B cell (primary cell): ENCODE data around the gene TPCN1. TPM values are rescaled to one million over a fixed set of nuclear protein-coding genes. Genes with fewer than 3 reads are reported as not detected.

Source experiments
- ATAC-seq: fragments of 200-7000 bp; cut with Tn5 transposase; one replicate; pipeline ENCODE4 v1.10.0; 2021; ENCODE audit warnings: low read depth, mild to moderate bottlenecking, moderate number of reproducible peaks, moderate library complexity
- CTCF ChIA-PET: fragments of 350-600 bp; sonication (Branson Sonifier 250); formaldehyde crosslinking; loops from one replicate; lab custom pipeline; 2021; ENCODE audit warnings: antibody characterized with exemption, inconsistent platforms; lab: Charles Lee
- POLR2A ChIA-PET: fragments of 350-600 bp; sonication (Branson Sonifier 250); formaldehyde crosslinking; loops from one replicate; lab custom pipeline; 2021; ENCODE audit warnings: antibody characterized with exemption; lab: Charles Lee
- DNase-seq: peaks from one replicate; pipeline ENCODE4 v3.0.0; 2013
- H2AFZ ChIP-seq: 2 replicates; pipeline ENCODE4 v1.6.1; 2012; ENCODE audit warnings: mild to moderate bottlenecking, low read depth, low read length; ENCODE audit not compliant: insufficient read depth, poor library complexity, severe bottlenecking
- H3K27ac ChIP-seq, 2 donors: 1 replicate in 1 of 2; 2 replicates in 1 of 2; pipeline ENCODE4 v1.5.1; 2012 to 2013; ENCODE audit warnings: low read length in 2 of 2, mild to moderate bottlenecking in 2 of 2, moderate library complexity in 1 of 2
- H3K27me3 ChIP-seq, 4 experiments: fragments of 200-600 bp in 1 of 4; sonication (generic) in 1 of 4; replicated peaks in 1 of 4; 1 replicate in 2 of 4; 2 replicates in 2 of 4; pipeline versions ENCODE4 v1.6.1 to v1.7.0; 2013 to 2016; ENCODE audit warnings: low read length in 3 of 4, mild to moderate bottlenecking in 2 of 4, mixed read lengths in 1 of 4, moderate library complexity in 1 of 4; ENCODE audit not compliant: insufficient read depth in 4 of 4, control insufficient read depth in 3 of 4; ENCODE audit errors: control extremely low read depth in 1 of 4
- H3K36me3 ChIP-seq, 2 experiments: replicated peaks in 1 of 2; 1 replicate in 1 of 2; 2 replicates in 1 of 2; pipeline versions ENCODE4 v1.6.1 to v1.7.1; 2013; ENCODE audit warnings: low read length in 1 of 2; ENCODE audit not compliant: insufficient read depth in 2 of 2, control insufficient read depth in 1 of 2; ENCODE audit errors: control extremely low read depth in 1 of 2, extremely low read depth in 1 of 2
- H3K4me1 ChIP-seq, 2 donors: fragments of 200-600 bp in 1 of 2; sonication (generic) in 1 of 2; 1 replicate in 1 of 2; 2 replicates in 1 of 2; pipeline versions ENCODE4 v1.5.1 to v1.6.1; 2013 to 2017; ENCODE audit warnings: low read length in 2 of 2; ENCODE audit not compliant: control insufficient read depth in 2 of 2, insufficient read depth in 2 of 2
- H3K4me2 ChIP-seq: replicated peaks from 2 replicates; pipeline ENCODE3; 2012; ENCODE audit warnings: mild to moderate bottlenecking, low read depth, low read length; ENCODE audit not compliant: poor library complexity, severe bottlenecking
- H3K4me3 ChIP-seq, 5 experiments: fragments of 200-600 bp in 1 of 5; sonication (generic) in 1 of 5; 1 replicate in 3 of 5; 2 replicates in 2 of 5; pipeline versions ENCODE4 v1.5.1 to v1.7.0; 2011 to 2016; ENCODE audit warnings: low read length in 4 of 5, mild to moderate bottlenecking in 4 of 5, low read depth in 2 of 5, control low read depth in 1 of 5, moderate library complexity in 1 of 5; ENCODE audit not compliant: insufficient read depth in 1 of 5; ENCODE audit errors: control extremely low read depth in 1 of 5, extremely low read depth in 1 of 5
- H3K79me2 ChIP-seq: fragments of 200-600 bp; sonication (generic); one replicate; pipeline ENCODE4 v1.6.0; 2016; ENCODE audit warnings: low read length; ENCODE audit not compliant: control insufficient read depth, insufficient read depth
- H3K9ac ChIP-seq: fragments of 200-600 bp; sonication (generic); 2 replicates; pipeline ENCODE4 v1.6.1; 2017; ENCODE audit warnings: mild to moderate bottlenecking, low read length, moderate library complexity
- H3K9me3 ChIP-seq, 3 donors: one replicate each; pipeline versions ENCODE4 v1.6.1 to v1.7.1; 2013; ENCODE audit warnings: low read length in 2 of 3; ENCODE audit not compliant: control insufficient read depth in 2 of 3, insufficient read depth in 1 of 3; ENCODE audit errors: control extremely low read depth in 1 of 3
- H4K20me1 ChIP-seq: 2 replicates; pipeline ENCODE4 v1.6.0; 2012; ENCODE audit warnings: mild to moderate bottlenecking, low read length; ENCODE audit not compliant: insufficient read depth, control insufficient read depth, poor library complexity, severe bottlenecking
- H3K27ac Mint-ChIP-seq: one replicate; pipeline ENCODE4 v1.8.0; 2021; ENCODE audit warnings: mixed read lengths
- H3K27me3 Mint-ChIP-seq: one replicate; pipeline ENCODE4 v1.8.0; 2021; ENCODE audit warnings: mixed read lengths
- H3K4me1 Mint-ChIP-seq: one replicate; pipeline ENCODE4 v1.8.0; 2021; ENCODE audit warnings: mixed read lengths
- H3K4me3 Mint-ChIP-seq: one replicate; pipeline ENCODE4 v1.8.0; 2021; ENCODE audit warnings: mixed read lengths
- H3K9me3 Mint-ChIP-seq: one replicate; pipeline ENCODE4 v1.8.0; 2022; ENCODE audit warnings: mixed read lengths; ENCODE audit not compliant: insufficient read depth
- EZH2 ChIP-seq: IDR thresholded peaks from 2 replicates; pipeline ENCODE4 v1.6.1; 2012; ENCODE audit warnings: borderline replicate concordance, low read depth, mild to moderate bottlenecking, moderate library complexity, low read length; ENCODE audit not compliant: insufficient read depth, poor library complexity, severe bottlenecking
- WGBS: methylation state at CpG from one replicate; pipeline ENCODE4 v1.1.5; 2013; ENCODE audit warnings: missing lambda C conversion rate; ENCODE audit not compliant: insufficient coverage; 5-methylcytosine and 5-hydroxymethylcytosine counted together
- intact Hi-C: fragments of 100-400 bp; cut with micrococcal nuclease; formaldehyde crosslinking; loops from one replicate; pipeline ENCODE4 v1.10.0; 2022
- polyA plus RNA-seq: library from polyadenylated mRNA; depleted of rRNA; stranded (reverse); fragments of >200 nt; gene quantifications from 2 replicates; pipeline ENCODE4 v1.2.3, GENCODE V29; 2012
- total RNA-seq, 2 donors: library from RNA; stranded (reverse); fragments of 120-200 nt in 1 of 2; gene quantifications; 1 replicate in 1 of 2; 2 replicates in 1 of 2; pipeline versions ENCODE4 v1.2.3 to v1.2.4, GENCODE V29; 2013 to 2022
- TF ChIP-seq, protein P1 (sequence below): fragments of 200-600 bp; IDR thresholded peaks from one replicate; pipeline ENCODE4 v1.8.0; 2022; ENCODE audit warnings: antibody characterized with exemption, mild to moderate bottlenecking

Gene TPCN1
- total and polyA plus RNA-seq, 2 donors (not counting 1 experiment from before 2014, with no cell fraction given) = 80.8 to 258 TPM

DNA sequence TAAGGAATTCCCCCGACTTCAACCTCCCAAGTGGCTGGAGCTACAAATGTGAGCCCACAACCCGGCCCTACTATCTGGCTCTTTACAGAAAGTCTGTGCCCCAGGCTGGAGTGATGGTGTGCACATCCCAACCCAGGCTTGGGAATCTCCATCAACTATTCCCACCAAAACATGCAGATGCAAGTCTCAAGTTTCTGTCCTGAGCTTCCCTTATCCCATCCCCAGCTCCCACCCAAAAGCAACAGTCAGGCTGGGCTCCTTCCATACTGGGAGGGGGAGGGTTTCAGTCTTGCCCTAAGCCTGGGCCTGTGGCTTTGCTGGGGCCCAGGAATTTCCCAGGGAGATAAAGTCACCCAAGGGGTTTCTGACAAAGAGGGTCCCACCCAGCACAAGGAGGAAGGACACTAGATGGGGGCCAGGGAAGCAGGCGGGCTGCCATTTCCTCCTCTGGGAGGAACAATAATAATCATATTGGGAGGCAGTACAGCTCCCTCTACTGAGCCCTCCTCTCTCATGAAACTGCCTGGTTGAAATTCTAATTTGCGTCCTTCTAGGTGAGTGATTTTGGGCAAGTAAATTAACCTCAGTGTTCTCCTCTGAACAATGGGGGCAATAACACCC is 105.6 kb downstream of the TPCN1 start:
- no peak for ATAC-seq
- intact Hi-C loops = no loop called here
- H3K4me1 Mint-ChIP-seq = peaks cover 13% of the 10 kb centered on the region
- peaks cover 2% of the 10 kb centered on the region for H3K9me3 Mint-ChIP-seq
- Histone ChIP-seq H3K4me3 (no peak overlapping the region), H3K9me3 (no peaks in the 10 kb centered on the region), H3K27me3 (no peaks in the 10 kb centered on the region), H3K9ac (no peak overlapping the region), H4K20me1 (no peaks in the 10 kb centered on the region), H3K79me2 (peaks cover 27% of the 10 kb centered on the region), H2AFZ (no peak overlapping the region), H3K4me2 (no peak overlapping the region), H3K27ac (no peak overlapping the region), H3K36me3 (peaks cover 14 to 16% of the 10 kb centered on the region in 2 experiments), H3K4me1 (peaks cover 2% of the 10 kb centered on the region in 2 donors)
- TF ChIP-seq, protein P1, sequence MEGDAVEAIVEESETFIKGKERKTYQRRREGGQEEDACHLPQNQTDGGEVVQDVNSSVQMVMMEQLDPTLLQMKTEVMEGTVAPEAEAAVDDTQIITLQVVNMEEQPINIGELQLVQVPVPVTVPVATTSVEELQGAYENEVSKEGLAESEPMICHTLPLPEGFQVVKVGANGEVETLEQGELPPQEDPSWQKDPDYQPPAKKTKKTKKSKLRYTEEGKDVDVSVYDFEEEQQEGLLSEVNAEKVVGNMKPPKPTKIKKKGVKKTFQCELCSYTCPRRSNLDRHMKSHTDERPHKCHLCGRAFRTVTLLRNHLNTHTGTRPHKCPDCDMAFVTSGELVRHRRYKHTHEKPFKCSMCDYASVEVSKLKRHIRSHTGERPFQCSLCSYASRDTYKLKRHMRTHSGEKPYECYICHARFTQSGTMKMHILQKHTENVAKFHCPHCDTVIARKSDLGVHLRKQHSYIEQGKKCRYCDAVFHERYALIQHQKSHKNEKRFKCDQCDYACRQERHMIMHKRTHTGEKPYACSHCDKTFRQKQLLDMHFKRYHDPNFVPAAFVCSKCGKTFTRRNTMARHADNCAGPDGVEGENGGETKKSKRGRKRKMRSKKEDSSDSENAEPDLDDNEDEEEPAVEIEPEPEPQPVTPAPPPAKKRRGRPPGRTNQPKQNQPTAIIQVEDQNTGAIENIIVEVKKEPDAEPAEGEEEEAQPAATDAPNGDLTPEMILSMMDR = no peak
- TF ChIP-seq EZH2 = no peak
- H3K27ac Mint-ChIP-seq = no peak overlapping the region
- no peaks in the 10 kb centered on the region for H3K27me3 Mint-ChIP-seq
- no peak overlapping the region for H3K4me3 Mint-ChIP-seq
- ChIA-PET CTCF (no interaction called here), POLR2A (no interaction called here)
- DNase-seq = no peak
- WGBS = 89% methylated on average over 2 of the region's 4 CpGs

DNA sequence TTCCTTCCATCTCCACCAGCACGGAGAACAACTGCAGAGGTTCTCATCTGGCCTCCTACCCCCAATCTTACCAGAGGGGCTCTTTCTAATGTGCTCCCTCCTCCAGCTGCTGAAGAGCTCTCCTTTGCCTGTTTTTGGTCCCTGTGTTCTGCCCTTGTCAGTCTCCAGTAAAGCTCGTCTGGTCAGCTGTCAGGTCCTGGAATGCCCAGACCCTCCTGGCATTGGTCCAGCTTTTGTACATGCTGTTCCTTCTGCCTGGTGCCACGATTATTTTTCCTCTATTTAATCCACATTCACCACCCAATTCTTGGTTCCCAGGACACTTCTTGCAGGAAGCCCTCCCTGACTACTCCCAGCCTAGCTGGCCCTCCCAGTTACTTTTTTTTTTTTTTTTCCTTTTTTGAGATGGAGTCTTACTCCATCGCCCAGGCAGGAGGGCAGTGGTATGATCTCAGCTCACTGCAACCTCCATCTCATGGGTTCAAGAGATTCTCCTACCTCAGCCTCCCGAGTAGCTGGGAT is 107.2 kb downstream of the TPCN1 start:
- Histone ChIP-seq H3K27ac (no peak overlapping the region), H3K4me3 (no peak overlapping the region), H4K20me1 (no peaks in the 10 kb centered on the region), H3K36me3 (peaks cover 10 to 12% of the 10 kb centered on the region in 2 experiments), H3K9ac (no peak overlapping the region), H3K4me1 (peaks cover 17 to 18% of the 10 kb centered on the region in 2 donors), H3K4me2 (no peak overlapping the region), H3K79me2 (peaks cover 28% of the 10 kb centered on the region), H2AFZ (no peak overlapping the region), H3K27me3 (no peaks in the 10 kb centered on the region), H3K9me3 (no peaks in the 10 kb centered on the region)
- TF ChIP-seq EZH2 = no peak
- TF ChIP-seq, protein P1 = no peak
- Mint-ChIP-seq H3K27me3 (no peaks in the 10 kb centered on the region), H3K4me1 (peaks cover 28% of the 10 kb centered on the region), H3K27ac (no peak overlapping the region), H3K9me3 (no peaks in the 10 kb centered on the region), H3K4me3 (no peak overlapping the region)
- WGBS = 96% methylated on average over 3 of the region's 5 CpGs
- ChIA-PET CTCF (interaction anchor here (0.9 kb wide), 1 partner anchor 26 kb away, joined by 3 read pairs; no protein-coding TSS in a partner anchor), POLR2A (no interaction called here)
- ATAC-seq (no peak), DNase-seq (no peak)
- intact Hi-C loops = no loop called here
